ENCODE results near the gene PIBF1.
"Not testable (repeated sequence)": the region's sequence is repeated elsewhere in the genome, so short reads cannot be mapped to it uniquely, and the experiment has no call there.

The PIBF1 gene

DNA sequence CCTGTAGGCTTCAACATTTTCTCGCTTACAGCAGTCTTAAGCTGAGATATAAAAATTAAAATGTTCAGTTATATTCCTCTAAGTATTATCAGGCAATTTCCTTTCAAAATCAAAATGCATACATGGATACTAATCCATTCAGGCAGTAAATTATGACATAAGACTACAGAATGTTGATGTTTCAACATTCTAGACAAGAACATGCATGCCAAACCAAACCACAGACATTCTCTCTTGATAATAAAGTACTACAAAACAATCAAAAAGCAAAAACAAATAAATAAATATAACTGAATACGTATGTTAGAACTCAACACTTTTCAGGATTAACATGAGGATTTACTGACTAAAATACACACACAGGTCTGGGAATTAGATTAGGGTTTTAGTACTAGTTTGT lies 7.9 kb upstream of the PIBF1 start:
- Histone ChIP-seq H3K9me3 (ENCODE audit: control insufficient read depth, insufficient read depth, low read length) (no peaks in the 10 kb centered on the region), H3K36me3 (ENCODE audit: control insufficient read depth, insufficient read depth, low read length) (peaks cover 7% of the 10 kb centered on the region; the same call in 1 of the 2 replicates), H3K4me3 (ENCODE audit: low read length) (no peak overlapping the region), H3K4me1 (ENCODE audit: control insufficient read depth, insufficient read depth, low read length) (no peaks in the 10 kb centered on the region), H3K27me3 (ENCODE audit: control insufficient read depth, insufficient read depth, low read length) (no peaks in the 10 kb centered on the region), H3K27ac (ENCODE audit: low read length) (no peak overlapping the region)
- DNase-seq (ENCODE audit: low read depth, low spot score), result no peak
- no CpG with 5 or more reads among the region's 2 CpGs for WGBS (ENCODE audit: insufficient coverage, insufficient read length)

DNA sequence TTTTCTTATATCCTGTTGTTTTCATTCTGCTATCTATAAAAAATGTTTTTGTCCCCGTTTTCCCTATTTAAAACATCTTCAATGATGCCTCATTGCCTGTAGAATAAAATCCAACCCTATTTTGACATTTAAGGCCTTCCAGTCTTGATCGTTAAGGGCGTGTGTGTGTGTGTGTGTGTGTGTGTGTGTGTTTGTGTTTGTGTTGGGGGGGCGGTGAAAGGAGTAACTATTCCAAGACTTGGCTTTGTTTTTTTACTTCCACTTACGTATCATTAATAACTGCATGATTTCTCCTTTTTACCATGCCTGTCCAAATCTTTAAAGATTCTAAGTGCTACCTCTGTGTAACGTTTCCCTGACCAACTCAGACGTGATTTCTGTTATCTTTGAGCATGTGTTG lies 784 bp downstream of the PIBF1 start:
- no peak for DNase-seq (ENCODE audit: low read depth, low spot score)
- Histone ChIP-seq H3K27me3 (ENCODE audit: control insufficient read depth, insufficient read depth, low read length) (no peaks in the 10 kb centered on the region), H3K9me3 (ENCODE audit: control insufficient read depth, insufficient read depth, low read length) (no peaks in the 10 kb centered on the region), H3K4me1 (ENCODE audit: control insufficient read depth, insufficient read depth, low read length) (no peaks in the 10 kb centered on the region; the same call in 1 of the 2 replicates), H3K27ac (ENCODE audit: low read length) (no peak overlapping the region), H3K36me3 (ENCODE audit: control insufficient read depth, insufficient read depth, low read length) (no peaks in the 10 kb centered on the region), H3K4me3 (ENCODE audit: low read length) (peak overlapping the region; percentile 33; the same call in 1 of the 2 replicates)
- no CpG with 5 or more reads among the region's 7 CpGs for WGBS (ENCODE audit: insufficient coverage, insufficient read length)

DNA sequence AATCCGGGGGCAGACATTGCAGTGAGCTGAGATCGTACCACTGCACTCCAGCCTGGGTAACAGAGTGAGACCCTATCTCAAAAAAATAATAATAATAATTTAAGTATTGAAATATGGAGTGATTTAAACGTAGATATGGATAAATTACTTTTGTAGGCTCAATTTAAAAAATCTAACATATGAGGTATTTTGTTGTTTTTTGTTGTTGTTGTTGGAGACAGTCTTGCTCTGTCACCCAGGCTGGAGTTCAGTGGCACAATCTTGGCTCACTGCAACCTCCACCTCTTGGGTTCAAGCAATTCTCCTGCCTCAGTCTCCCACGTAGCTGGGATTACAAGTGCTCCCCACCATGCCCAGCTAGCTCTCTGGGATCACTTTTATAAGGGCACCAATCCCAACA lies 2.7 kb downstream of the PIBF1 start:
- WGBS (ENCODE audit: insufficient coverage, insufficient read length), result 100% methylated on average over 1 of the region's 4 CpGs

DNA sequence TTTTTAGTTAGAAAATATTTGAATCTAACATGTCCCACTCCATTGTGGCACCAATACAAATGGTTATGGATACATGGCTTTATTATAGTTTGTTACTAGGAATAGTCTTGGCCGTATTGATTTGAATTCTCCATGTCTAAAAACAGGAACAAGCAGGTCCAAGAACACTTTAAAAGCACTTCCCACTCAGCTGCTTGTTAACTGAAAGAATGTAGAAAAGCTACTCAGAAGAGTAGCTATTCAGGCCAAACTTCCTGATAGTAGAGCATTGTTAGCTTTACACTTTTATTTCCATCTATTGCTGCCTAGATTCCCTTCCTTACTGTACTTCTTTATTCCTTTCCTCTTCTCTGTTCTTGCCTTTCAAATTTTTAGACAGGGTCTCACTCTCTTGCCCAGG lies 6.9 kb downstream of the PIBF1 start:
- H3K27me3 ChIP-seq (ENCODE audit: control insufficient read depth, insufficient read depth, low read length), result no peaks in the 10 kb centered on the region
- H3K4me1 ChIP-seq (ENCODE audit: control insufficient read depth, insufficient read depth, low read length), result no peaks in the 10 kb centered on the region
- no peak overlapping the region for H3K27ac ChIP-seq (ENCODE audit: low read length)
- no CpG with 5 or more reads among the region's 1 CpG for WGBS (ENCODE audit: insufficient coverage, insufficient read length)
- no peaks in the 10 kb centered on the region for H3K9me3 ChIP-seq (ENCODE audit: control insufficient read depth, insufficient read depth, low read length)
- peaks cover 3% of the 10 kb centered on the region; the same call in 1 of the 2 replicates for H3K36me3 ChIP-seq (ENCODE audit: control insufficient read depth, insufficient read depth, low read length)
- H3K4me3 ChIP-seq (ENCODE audit: low read length), result no peak overlapping the region
- no peak for DNase-seq (ENCODE audit: low read depth, low spot score)

More for the DNA sequence above, 2.7 kb downstream of the PIBF1 start:
- not testable (repeated sequence) for H3K27ac ChIP-seq (ENCODE audit: low read length); DNase-seq (ENCODE audit: low read depth, low spot score); H3K9me3 ChIP-seq (ENCODE audit: control insufficient read depth, insufficient read depth, low read length); H3K4me1 ChIP-seq (ENCODE audit: control insufficient read depth, insufficient read depth, low read length); H3K4me3 ChIP-seq (ENCODE audit: low read length); H3K36me3 ChIP-seq (ENCODE audit: control insufficient read depth, insufficient read depth, low read length); H3K27me3 ChIP-seq (ENCODE audit: control insufficient read depth, insufficient read depth, low read length)

GRCh38 chr13:72792640-72793039 lies 10.7 kb downstream of the PIBF1 start:
- Histone ChIP-seq H3K9me3 (ENCODE audit: control insufficient read depth, insufficient read depth, low read length) (no peaks in the 10 kb centered on the region), H3K27me3 (ENCODE audit: control insufficient read depth, insufficient read depth, low read length) (no peaks in the 10 kb centered on the region), H3K4me1 (ENCODE audit: control insufficient read depth, insufficient read depth, low read length) (no peaks in the 10 kb centered on the region), H3K27ac (ENCODE audit: low read length) (no peak overlapping the region), H3K36me3 (ENCODE audit: control insufficient read depth, insufficient read depth, low read length) (peaks cover 3% of the 10 kb centered on the region; the same call in 1 of the 2 replicates), H3K4me3 (ENCODE audit: low read length) (no peak overlapping the region)
- no CpG with 5 or more reads among the region's 2 CpGs for WGBS (ENCODE audit: insufficient coverage, insufficient read length)
- no peak for DNase-seq (ENCODE audit: low read depth, low spot score)

- Histone ChIP-seq H3K27me3 (ENCODE audit: control insufficient read depth, insufficient read depth, low read length) (no peaks in the 10 kb centered on the region), H3K4me1 (ENCODE audit: control insufficient read depth, insufficient read depth, low read length) (no peaks in the 10 kb centered on the region), H3K4me3 (ENCODE audit: low read length) (no peak overlapping the region), H3K36me3 (ENCODE audit: control insufficient read depth, insufficient read depth, low read length) (no peaks in the 10 kb centered on the region; the same call in 1 of the 2 replicates), H3K9me3 (ENCODE audit: control insufficient read depth, insufficient read depth, low read length) (no peaks in the 10 kb centered on the region), H3K27ac (ENCODE audit: low read length) (no peak overlapping the region)
- no CpG with 5 or more reads among the region's 3 CpGs for WGBS (ENCODE audit: insufficient coverage, insufficient read length)
- no peak for DNase-seq (ENCODE audit: low read depth, low spot score)
Observed at GRCh38 chr13:72798817-72799216, 16.9 kb downstream of the PIBF1 start.

DNA sequence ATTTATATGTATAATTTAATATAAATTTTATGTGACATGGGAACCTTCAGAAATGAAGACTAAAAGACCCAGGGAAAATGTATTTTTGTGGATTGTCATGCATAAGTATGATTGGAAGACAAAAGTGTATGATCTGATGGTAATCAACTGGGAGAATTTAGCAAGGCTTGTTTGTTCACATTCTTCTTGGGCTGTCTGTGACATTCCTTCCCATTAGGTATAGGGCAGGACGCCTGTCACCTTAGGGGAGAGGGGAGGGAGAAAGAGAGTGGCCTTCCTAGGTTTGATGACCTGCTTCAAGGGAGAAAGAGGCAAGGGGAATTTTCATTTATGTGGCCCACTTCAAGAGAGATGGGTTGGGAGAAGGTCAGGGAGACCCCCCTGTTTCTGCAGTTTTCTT lies 22.4 kb downstream of the PIBF1 start:
- no peaks in the 10 kb centered on the region for H3K4me1 ChIP-seq (ENCODE audit: control insufficient read depth, insufficient read depth, low read length)
- no peak overlapping the region for H3K4me3 ChIP-seq (ENCODE audit: low read length)
- no peaks in the 10 kb centered on the region for H3K9me3 ChIP-seq (ENCODE audit: control insufficient read depth, insufficient read depth, low read length)
- WGBS (ENCODE audit: insufficient coverage, insufficient read length), result no CpG with 5 or more reads among the region's 1 CpG
- DNase-seq (ENCODE audit: low read depth, low spot score), result no peak
- H3K27ac ChIP-seq (ENCODE audit: low read length), result no peak overlapping the region
- H3K27me3 ChIP-seq (ENCODE audit: control insufficient read depth, insufficient read depth, low read length), result no peaks in the 10 kb centered on the region
- no peaks in the 10 kb centered on the region for H3K36me3 ChIP-seq (ENCODE audit: control insufficient read depth, insufficient read depth, low read length)

GRCh38 chr13:72805676-72806346 lies 23.9 kb downstream of the PIBF1 start:
- no peak overlapping the region for H3K27ac ChIP-seq (ENCODE audit: low read length)
- WGBS (ENCODE audit: insufficient coverage, insufficient read length), result no CpG with 5 or more reads among the region's 1 CpG
- no peaks in the 10 kb centered on the region for H3K9me3 ChIP-seq (ENCODE audit: control insufficient read depth, insufficient read depth, low read length)
- no peak overlapping the region for H3K4me3 ChIP-seq (ENCODE audit: low read length)
- H3K36me3 ChIP-seq (ENCODE audit: control insufficient read depth, insufficient read depth, low read length), result no peaks in the 10 kb centered on the region
- no peaks in the 10 kb centered on the region for H3K4me1 ChIP-seq (ENCODE audit: control insufficient read depth, insufficient read depth, low read length)
- no peaks in the 10 kb centered on the region for H3K27me3 ChIP-seq (ENCODE audit: control insufficient read depth, insufficient read depth, low read length)
- DNase-seq (ENCODE audit: low read depth, low spot score), result no peak

DNA sequence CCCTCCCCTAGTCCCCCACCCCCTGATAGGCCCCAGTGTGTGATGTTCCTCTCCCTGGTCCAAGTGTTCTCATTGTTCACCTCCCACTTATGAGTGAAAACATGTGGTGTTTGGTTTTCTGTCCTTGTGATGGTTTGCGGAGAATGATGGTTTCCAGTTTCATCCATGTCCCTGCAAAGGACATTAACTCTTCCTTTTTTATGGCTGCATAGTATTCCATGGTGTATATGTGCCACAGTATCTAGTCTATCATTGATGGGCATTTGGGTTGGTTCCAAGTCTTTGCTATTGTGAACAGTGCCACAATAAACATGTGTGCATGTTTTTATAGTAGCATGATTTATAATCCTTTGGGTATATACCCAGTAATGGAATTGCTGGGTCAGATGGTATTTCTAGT lies 24.6 kb downstream of the PIBF1 start:
- not testable (repeated sequence) for H3K27me3 ChIP-seq (ENCODE audit: control insufficient read depth, insufficient read depth, low read length); H3K9me3 ChIP-seq (ENCODE audit: control insufficient read depth, insufficient read depth, low read length); H3K27ac ChIP-seq (ENCODE audit: low read length); H3K36me3 ChIP-seq (ENCODE audit: control insufficient read depth, insufficient read depth, low read length); DNase-seq (ENCODE audit: low read depth, low spot score); H3K4me1 ChIP-seq (ENCODE audit: control insufficient read depth, insufficient read depth, low read length); H3K4me3 ChIP-seq (ENCODE audit: low read length)
- WGBS (ENCODE audit: insufficient coverage, insufficient read length), result no CpG with 5 or more reads among the region's 1 CpG

- Histone ChIP-seq H3K9me3 (ENCODE audit: control insufficient read depth, insufficient read depth, low read length) (no peaks in the 10 kb centered on the region), H3K4me1 (ENCODE audit: control insufficient read depth, insufficient read depth, low read length) (no peaks in the 10 kb centered on the region), H3K27ac (ENCODE audit: low read length) (no peak overlapping the region), H3K4me3 (ENCODE audit: low read length) (no peak overlapping the region), H3K27me3 (ENCODE audit: control insufficient read depth, insufficient read depth, low read length) (no peaks in the 10 kb centered on the region), H3K36me3 (ENCODE audit: control insufficient read depth, insufficient read depth, low read length) (no peaks in the 10 kb centered on the region)
- DNase-seq (ENCODE audit: low read depth, low spot score), result no peak
- WGBS (ENCODE audit: insufficient coverage, insufficient read length), result no CpG with 5 or more reads among the region's 1 CpG
Observed at GRCh38 chr13:72808917-72809500, 27.1 kb downstream of the PIBF1 start.

All from iPS DF 6.9 (cell line).